HCT116 (cell line): Measurements from ENCODE around the gene B4GALT3. TPM values are rescaled to one million over a fixed set of nuclear protein-coding genes. Genes with fewer than 3 reads are reported as not detected.

Source experiments
- ATAC-seq: fragments of 200-7000 bp; cut with Tn5 transposase; 2 replicates; pipeline ENCODE4 v1.9.1; 2020; ENCODE audit warnings: mild to moderate bottlenecking, moderate library complexity
- BruUV-seq: library from RNA; stranded (reverse); fragments of 400-500 nt; replicated peaks from 2 replicates; lab custom pipeline; 2021; lab: Mats Ljungman, UMichigan
- CTCF ChIA-PET: fragments of 300-600 bp; sonication (Branson Sonifier 250); formaldehyde crosslinking; loops from one replicate; lab custom pipeline; 2021; ENCODE audit warnings: antibody characterized with exemption; lab: Charles Lee
- POLR2A ChIA-PET: fragments of 300-600, 350-600 bp; sonication (Branson Sonifier 250); formaldehyde crosslinking; loops from one replicate; lab custom pipeline; 2021; ENCODE audit warnings: antibody characterized with exemption; lab: Charles Lee
- RAD21 ChIA-PET, 2 experiments: fragments of 300-600 bp; sonication (Branson Sonifier 250); formaldehyde crosslinking; loops; one replicate each; lab custom pipeline; 2023; ENCODE audit warnings: low total read pairs in 2 of 2; ENCODE audit not compliant: uncharacterized antibody in 2 of 2, unreplicated experiment in 2 of 2, low non-redundant PET in 1 of 2; lab: Charles Lee
- DNase-seq: peaks from one replicate; pipeline ENCODE4 v3.0.0-alpha.2; 2010; ENCODE audit warnings: low read depth, low spot score
- H2AFZ ChIP-seq: fragments of 200-600 bp; shearing (Covaris generic), sonication (generic); 2 replicates; pipeline ENCODE4 v1.6.1; 2017; ENCODE audit warnings: low read depth, mixed run types, mixed read lengths, antibody characterized with exemption, low read length; ENCODE audit not compliant: poor library complexity, severe bottlenecking
- H3K27ac ChIP-seq: 2 replicates; pipeline ENCODE4 v1.5.1; 2012; ENCODE audit warnings: low read depth, low read length
- H3K27me3 ChIP-seq: fragments of 200-600 bp; sonication (generic); 2 replicates; pipeline ENCODE4 v1.6.1; 2016; ENCODE audit warnings: mixed run types, low read length, mixed read lengths; ENCODE audit not compliant: insufficient read depth
- H3K36me3 ChIP-seq, 2 experiments: fragments of 200-500 bp in 1 of 2; fragments of 200-600 bp in 1 of 2; sonication (Bioruptor generic) in 1 of 2; sonication (generic) in 1 of 2; 2 replicates each; pipeline versions ENCODE4 v1.5.1 to v1.6.1; 2014 to 2016; ENCODE audit warnings: low read length in 2 of 2, inconsistent platforms in 1 of 2, mixed read lengths in 1 of 2, mixed run types in 1 of 2; ENCODE audit not compliant: insufficient read depth in 2 of 2, control insufficient read depth in 1 of 2
- H3K4me1 ChIP-seq, 2 experiments: fragments of 200-600 bp in 1 of 2; sonication (generic) in 1 of 2; 2 replicates each; pipeline versions ENCODE4 v1.5.1 to v1.6.1; 2012 to 2017; ENCODE audit warnings: low read length in 2 of 2, inconsistent platforms in 1 of 2, mild to moderate bottlenecking in 1 of 2, mixed read lengths in 1 of 2, mixed run types in 1 of 2, moderate library complexity in 1 of 2; ENCODE audit not compliant: insufficient read depth in 2 of 2, control insufficient read depth in 1 of 2
- H3K4me2 ChIP-seq: fragments of 200-600 bp; sonication (generic); 2 replicates; pipeline ENCODE4 v1.6.1; 2017; ENCODE audit warnings: mixed run types, low read length, mixed read lengths
- H3K4me3 ChIP-seq, 2 experiments: fragments of 200-600 bp in 1 of 2; sonication (generic) in 1 of 2; replicated peaks in 1 of 2; 2 replicates each; pipeline ENCODE4 v1.5.1; 2011 to 2016; ENCODE audit warnings: low read length in 2 of 2, control low read depth in 1 of 2, low read depth in 1 of 2, mild to moderate bottlenecking in 1 of 2, mixed read lengths in 1 of 2, mixed run types in 1 of 2
- H3K79me2 ChIP-seq: fragments of 200-600 bp; sonication (generic); 2 replicates; pipeline ENCODE4 v1.6.1; 2017; ENCODE audit warnings: mild to moderate bottlenecking, mixed run types, low read length, moderate library complexity, mixed read lengths; ENCODE audit not compliant: insufficient read depth
- H3K9ac ChIP-seq: fragments of 200-600 bp; sonication (generic); 2 replicates; pipeline ENCODE4 v1.6.1; 2016; ENCODE audit warnings: low read length, mixed read lengths
- H3K9me2 ChIP-seq: fragments of 200-600 bp; sonication (generic), shearing (Covaris generic); 2 replicates; pipeline ENCODE4 v1.6.1; 2017; ENCODE audit warnings: mixed run types, mild to moderate bottlenecking, moderate library complexity; ENCODE audit not compliant: insufficient read depth
- H3K9me3 ChIP-seq, 2 experiments: fragments of 200-500 bp in 1 of 2; fragments of 200-600 bp in 1 of 2; sonication (Bioruptor generic) in 1 of 2; sonication (generic) in 1 of 2; 2 replicates each; pipeline ENCODE4 v1.6.1; 2014 to 2017; ENCODE audit warnings: low read length in 2 of 2, mixed read lengths in 2 of 2, inconsistent platforms in 1 of 2, low read depth in 1 of 2, mild to moderate bottlenecking in 1 of 2, mixed run types in 1 of 2, moderate library complexity in 1 of 2; ENCODE audit not compliant: control insufficient read depth in 1 of 2, insufficient read depth in 1 of 2
- H4K20me1 ChIP-seq: fragments of 200-600 bp; sonication (generic), shearing (Covaris generic); 2 replicates; pipeline ENCODE4 v1.6.1; 2017; ENCODE audit warnings: mixed run types, mild to moderate bottlenecking, moderate library complexity; ENCODE audit not compliant: insufficient read depth
- ATF3 ChIP-seq: IDR thresholded peaks from 2 replicates; pipeline ENCODE4 v1.6.1; 2012
- CBX3 ChIP-seq: IDR thresholded peaks from 2 replicates; pipeline ENCODE4 v1.6.1; 2012; ENCODE audit warnings: low read depth
- CTCF ChIP-seq, 3 experiments: fragments of 200-600 bp in 1 of 3; sonication (generic) in 1 of 3; IDR thresholded peaks in 2 of 3; conservative IDR thresholded peaks in 1 of 3; 2 replicates each; pipeline ENCODE4 v1.5.1; 2012 to 2017; ENCODE audit warnings: low read depth in 2 of 3, low read length in 2 of 3, antibody characterized with exemption in 1 of 3, borderline replicate concordance in 1 of 3, control low read depth in 1 of 3, mild to moderate bottlenecking in 1 of 3, mixed read lengths in 1 of 3, mixed run types in 1 of 3, moderate library complexity in 1 of 3; ENCODE audit not compliant: insufficient read depth in 1 of 3
- EGR1 ChIP-seq: IDR thresholded peaks from 2 replicates; pipeline ENCODE4 v1.6.1; 2012; ENCODE audit warnings: low read depth
- ELF1 ChIP-seq: IDR thresholded peaks from 2 replicates; pipeline ENCODE4 v1.6.1; 2012; ENCODE audit warnings: low read depth, borderline replicate concordance
- FOSL1 ChIP-seq: IDR thresholded peaks from 2 replicates; pipeline ENCODE4 v1.6.1; 2012; ENCODE audit warnings: low read depth
- POLR2AphosphoS5 ChIP-seq: IDR thresholded peaks from 2 replicates; pipeline ENCODE4 v1.6.1; 2011; ENCODE audit warnings: mild to moderate bottlenecking, low read depth, low read length, moderate library complexity
- REST ChIP-seq: IDR thresholded peaks from 2 replicates; pipeline ENCODE4 v1.6.1; 2012; ENCODE audit warnings: low read depth
- ZBTB33 ChIP-seq: IDR thresholded peaks from 2 replicates; pipeline ENCODE4 v1.6.1; 2011; ENCODE audit warnings: mild to moderate bottlenecking, low read length, moderate library complexity; ENCODE audit not compliant: insufficient replicate concordance; ENCODE audit errors: extremely low read depth
- ZFX ChIP-seq: fragments of 450-650 bp; IDR thresholded peaks from 2 replicates; pipeline ENCODE4 v1.6.1; 2017
- intact Hi-C: fragments of 100-400 bp; cut with micrococcal nuclease; formaldehyde crosslinking; loops from 2 replicates; pipeline ENCODE4 v1.10.0; 2022
- total RNA-seq: library from RNA; stranded (reverse); gene quantifications from one replicate; pipeline ENCODE4 v1.2.1, GENCODE V29; 2021; ENCODE audit not compliant: unreplicated experiment

The B4GALT3 gene
- total RNA-seq, 1 experiment from 2014 or later: 53.7 TPM

- peaks cover 37 to 39% of the 10 kb centered on the region in 2 experiments for H3K36me3 ChIP-seq
- 0 out of 2 replicates have a peak, but pooled peaks cover 3% of the 10 kb centered on the region for H3K9me2 ChIP-seq
- RAD21 ChIA-PET: no interaction called here
- no peaks in the 10 kb centered on the region for H3K79me2 ChIP-seq
- no peak within 1 kb of the TSS for H3K4me3 ChIP-seq
- CTCF ChIA-PET: interaction anchor here (1.6 to 2.6 kb wide), 2 partner anchors 11 to 76 kb away, joined by 3 to 9 read pairs; partner anchors contain the start of gene TOMM40L
- DNase-seq: no peak
- no peaks in the 10 kb centered on the region for H3K9me3 ChIP-seq
- H2AFZ ChIP-seq: no peak within 1 kb of the TSS
- intact Hi-C loops: no loop called here
- H3K9ac ChIP-seq: no peak within 1 kb of the TSS
- TF ChIP-seq POLR2AphosphoS5 (peak; percentile 29; the same call in 1 of the 2 replicates), CBX3 (no peak)
- POLR2A ChIA-PET: interaction anchor here (2.2 kb wide), 1 partner anchor 11 kb away, joined by 8 read pairs; the partner anchor contains the start of gene TOMM40L
- no TSS peak for BruUV-seq
- no peaks in the 10 kb centered on the region for H4K20me1 ChIP-seq
- ATAC-seq: no peak
- peaks cover 0 to under 1% of the 10 kb centered on the region in 2 experiments; a peak in 1 of 4 replicates for H3K4me1 ChIP-seq
- no peak within 1 kb of the TSS for H3K27ac ChIP-seq
- no peak within 1 kb of the TSS for H3K4me2 ChIP-seq
- H3K27me3 ChIP-seq: no peaks in the 10 kb centered on the region
Measured at GRCh38 chr1:161215076-161215475, 37.8 kb upstream of the B4GALT3 start, which contains the start of gene FCER1G. Gene FCER1G, plus strand, starts transcription at chr1:161215295. Its CDS starts 27 bp downstream, at chr1:161215322.

GRCh38 chr1:161214369-161214768 lies 37.1 kb upstream of the B4GALT3 start:
- no peak for ATAC-seq
- Histone ChIP-seq H3K9ac (no peak overlapping the region), H3K4me1 (peaks cover 0 to 8% of the 10 kb centered on the region in 2 experiments; a peak in 2 of 4 replicates), H3K36me3 (peaks cover 40 to 42% of the 10 kb centered on the region in 2 experiments), H3K27ac (no peak overlapping the region), H3K9me2 (no peaks in the 10 kb centered on the region), H3K27me3 (no peaks in the 10 kb centered on the region), H3K4me2 (no peak overlapping the region), H3K79me2 (no peaks in the 10 kb centered on the region), H4K20me1 (no peaks in the 10 kb centered on the region), H3K4me3 (no peak overlapping the region), H2AFZ (no peak overlapping the region), H3K9me3 (no peaks in the 10 kb centered on the region)
- CTCF ChIA-PET: interaction anchor here (1.6 kb wide), 1 partner anchor 77 kb away, joined by 3 read pairs; no protein-coding TSS in a partner anchor
- RAD21 ChIA-PET: no interaction called here
- intact Hi-C loops: no loop called here
- no peak for DNase-seq
- POLR2A ChIA-PET: no interaction called here
- no TSS peak for BruUV-seq
- TF ChIP-seq POLR2AphosphoS5 (no peak), REST (no peak), ZFX (no peak), EGR1 (no peak), FOSL1 (no peak), ZBTB33 (no peak), ELF1 (no peak), CTCF (IDR thresholded peaks at IDR 0.05 in 2 of 3, conservative IDR thresholded peaks at IDR 0.05 in 1 of 3; ENCODE audit: borderline replicate concordance in 1 of 3, insufficient read depth in 1 of 3, low read depth in 2 of 3, low read length in 2 of 3) (no peak), CBX3 (no peak), ATF3 (no peak)
